ENCODE data around the gene SDC1. TPM values are rescaled to one million over a fixed set of nuclear protein-coding genes. Genes with fewer than 3 reads are reported as not detected.

The SDC1 gene
- total RNA-seq, 1 donor from 2014 or later: 0.32 TPM

- Histone ChIP-seq H3K4me3 (no peak overlapping the region), H3K9me3 (no peaks in the 10 kb centered on the region), H3K27ac (no peak overlapping the region), H3K4me1 (no peaks in the 10 kb centered on the region), H3K27me3 (no peaks in the 10 kb centered on the region), H3K36me3 (no peaks in the 10 kb centered on the region)
- no peak for DNase-seq (ENCODE audit: low spot score in 2 of 2)
- TF ChIP-seq CTCF (IDR thresholded peaks at IDR 0.05): no peak
- intact Hi-C loops (cut with DNase I): no loop called here
Observed at GRCh38 chr2:20199633-20200270, 25.2 kb downstream of the SDC1 start.

DNA sequence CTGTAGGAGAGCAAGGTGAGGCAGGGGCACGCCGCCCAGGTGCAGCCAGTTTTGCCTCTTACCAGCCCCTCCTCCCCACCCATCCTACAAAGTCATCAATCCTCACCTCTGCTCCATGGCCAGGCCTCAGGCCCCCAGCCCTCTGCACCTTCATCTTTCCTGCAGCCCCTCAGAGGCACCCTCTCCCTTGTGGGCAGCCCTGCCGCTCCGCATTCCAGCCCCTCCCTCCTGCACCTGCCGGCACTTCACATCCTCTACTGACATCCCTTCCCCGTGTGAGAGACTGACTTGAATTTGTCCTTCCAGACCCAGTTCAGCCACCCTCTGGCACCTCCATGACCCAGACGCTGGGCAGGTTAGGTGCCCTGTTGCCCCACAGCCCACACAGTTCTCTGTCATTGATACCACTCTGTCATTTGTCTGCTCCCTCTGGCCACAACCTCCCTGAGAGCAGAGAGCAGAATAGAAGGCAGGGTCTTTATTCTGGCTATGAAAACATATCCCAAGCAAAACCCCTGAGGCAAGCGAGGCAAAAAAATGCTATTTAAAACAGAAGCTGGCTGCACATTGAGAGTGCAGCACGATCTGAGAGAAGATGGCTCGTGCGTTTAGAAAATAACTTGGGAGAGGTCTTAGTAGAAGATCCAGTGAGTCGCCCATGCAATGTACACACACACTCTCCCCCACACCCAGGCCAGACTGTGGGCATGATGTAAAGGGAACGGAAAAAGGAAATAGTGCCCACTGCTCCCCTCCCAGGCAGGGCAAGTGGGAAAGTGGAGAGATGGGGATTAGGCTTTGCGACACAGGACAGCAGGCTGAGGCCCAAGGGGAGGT lies 25.9 kb downstream of the SDC1 start:
- intact Hi-C loops (cut with DNase I): no loop called here
- H3K4me1 ChIP-seq: no peaks in the 10 kb centered on the region
- H3K27ac ChIP-seq: no peak overlapping the region
- no peaks in the 10 kb centered on the region for H3K27me3 ChIP-seq
- no peak for TF ChIP-seq CTCF (IDR thresholded peaks at IDR 0.05)
- no peak for DNase-seq (ENCODE audit: low spot score in 2 of 2)
- H3K9me3 ChIP-seq: no peaks in the 10 kb centered on the region
- H3K36me3 ChIP-seq: no peaks in the 10 kb centered on the region
- H3K4me3 ChIP-seq: no peak overlapping the region

- no peaks in the 10 kb centered on the region for H3K9me3 ChIP-seq
- no peak for TF ChIP-seq CTCF (IDR thresholded peaks at IDR 0.05)
- H3K27me3 ChIP-seq: no peaks in the 10 kb centered on the region
- intact Hi-C loops (cut with DNase I): no loop called here
- H3K27ac ChIP-seq: no peak overlapping the region
- H3K36me3 ChIP-seq: no peaks in the 10 kb centered on the region
- no peaks in the 10 kb centered on the region for H3K4me1 ChIP-seq
- DNase-seq (ENCODE audit: low spot score in 2 of 2): no peak
- no peak overlapping the region for H3K4me3 ChIP-seq
Observed at GRCh38 chr2:20198001-20198400, 26.9 kb downstream of the SDC1 start.

DNA sequence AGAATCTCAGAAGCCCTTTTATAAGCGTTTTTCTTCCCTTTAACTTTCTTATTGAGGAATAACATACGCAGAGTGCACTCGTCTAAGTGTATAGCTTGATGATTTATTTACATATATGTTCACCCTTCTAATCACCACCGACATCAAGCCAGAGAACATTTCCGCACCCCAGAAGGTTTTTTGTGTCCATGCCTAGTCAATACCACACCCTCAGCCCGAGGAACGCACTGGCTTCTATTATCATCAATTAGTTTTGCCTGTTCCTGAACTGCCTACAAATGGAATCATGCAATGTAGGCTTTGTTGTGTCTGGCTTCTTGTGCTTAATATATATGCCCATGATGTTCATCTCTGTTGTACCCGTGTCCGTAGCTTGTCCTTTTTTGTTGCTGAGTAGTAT lies 27.7 kb downstream of the SDC1 start:
- intact Hi-C loops (cut with DNase I): no loop called here
- H3K36me3 ChIP-seq: no peaks in the 10 kb centered on the region
- no peak for TF ChIP-seq CTCF (IDR thresholded peaks at IDR 0.05)

GRCh38 chr2:20196657-20197161 lies 28.2 kb downstream of the SDC1 start:
- Histone ChIP-seq H3K4me3 (no peak overlapping the region), H3K4me1 (no peaks in the 10 kb centered on the region), H3K27me3 (no peaks in the 10 kb centered on the region), H3K9me3 (no peaks in the 10 kb centered on the region), H3K36me3 (no peaks in the 10 kb centered on the region), H3K27ac (no peak overlapping the region)
- intact Hi-C loops (cut with DNase I): no loop called here
- no peak for TF ChIP-seq CTCF (IDR thresholded peaks at IDR 0.05)
- no peak for DNase-seq (ENCODE audit: low spot score in 2 of 2)

More for the DNA sequence above, 27.7 kb downstream of the SDC1 start:
- H3K27me3 ChIP-seq: no peaks in the 10 kb centered on the region
- DNase-seq (ENCODE audit: low spot score in 2 of 2): no peak
- H3K4me3 ChIP-seq: no peak overlapping the region
- no peaks in the 10 kb centered on the region for H3K9me3 ChIP-seq
- H3K27ac ChIP-seq: no peak overlapping the region
- H3K4me1 ChIP-seq: no peaks in the 10 kb centered on the region
